SK-N-SH treated with all-trans-retinoic acid at 6 μM for 48 hours (cell line): Measurements from ENCODE around the gene MOV10.

Experiments used
- ATAC-seq: fragments of 200-7000 bp; cut with Tn5 transposase; 3 replicates; pipeline ENCODE4 v1.9.1; 2020; ENCODE audit warnings: mild to moderate bottlenecking, moderate library complexity
- ARNTL ChIP-seq: fragments of 450-650 bp; formaldehyde crosslinking; IDR thresholded peaks from 2 replicates; pipeline ENCODE4 v1.5.0; 2020; ENCODE audit warnings: low read depth, mild to moderate bottlenecking, moderate library complexity, borderline replicate concordance
- BACH2 ChIP-seq: fragments of 250-450 bp; sonication (Bioruptor Pico); IDR thresholded peaks from 2 replicates; pipeline ENCODE4 v1.9.0; 2021; ENCODE audit warnings: mild to moderate bottlenecking, borderline replicate concordance
- CREB5 ChIP-seq: fragments of 250-450 bp; sonication (Bioruptor Pico); IDR thresholded peaks from 2 replicates; pipeline ENCODE4 v1.5.1; 2020; ENCODE audit warnings: low read depth, mild to moderate bottlenecking, moderate library complexity
- CSDC2 ChIP-seq: fragments of 250-450 bp; sonication (Bioruptor Pico); IDR thresholded peaks from 2 replicates; pipeline ENCODE4 v1.5.0; 2020; ENCODE audit warnings: mild to moderate bottlenecking, moderate library complexity
- ESRRG ChIP-seq: fragments of 250-450 bp; sonication (Bioruptor Pico); IDR thresholded peaks from 2 replicates; pipeline ENCODE4 v1.6.1; 2021; ENCODE audit warnings: mild to moderate bottlenecking
- GLIS3 ChIP-seq: fragments of 250-450 bp; sonication (Bioruptor Pico); IDR thresholded peaks from 2 replicates; pipeline ENCODE4 v1.5.0; 2020; ENCODE audit warnings: mild to moderate bottlenecking, moderate library complexity
- ISL1 ChIP-seq: fragments of 250-450 bp; sonication (Bioruptor Pico); IDR thresholded peaks from 2 replicates; pipeline ENCODE4 v2.1.2; 2022; ENCODE audit warnings: mild to moderate bottlenecking, moderate library complexity
- OSR1 ChIP-seq: fragments of 250-450 bp; sonication (Bioruptor Pico); IDR thresholded peaks from 2 replicates; pipeline ENCODE4 v1.8.0; 2022; ENCODE audit warnings: moderate library complexity, mild to moderate bottlenecking, inconsistent platforms
- PPARA ChIP-seq: fragments of 250-450 bp; sonication (Bioruptor Pico); IDR thresholded peaks from 2 replicates; pipeline ENCODE4 v1.5.0; 2020; ENCODE audit warnings: mild to moderate bottlenecking, borderline replicate concordance
- SNAI2 ChIP-seq: fragments of 250-450 bp; sonication (Bioruptor Pico); IDR thresholded peaks from 2 replicates; pipeline ENCODE4 v1.5.0; 2020; ENCODE audit warnings: mild to moderate bottlenecking, moderate library complexity
- TCF4 ChIP-seq: fragments of 250-450 bp; sonication (Bioruptor Pico); IDR thresholded peaks from 2 replicates; pipeline ENCODE4 v1.8.0; 2021; ENCODE audit warnings: mild to moderate bottlenecking, moderate library complexity, borderline replicate concordance
- TOX ChIP-seq: fragments of 250-450 bp; sonication (Bioruptor Pico); IDR thresholded peaks from 2 replicates; pipeline ENCODE4 v1.8.0; 2021; ENCODE audit warnings: mild to moderate bottlenecking, moderate library complexity, borderline replicate concordance
- TSHZ2 ChIP-seq: fragments of 250-450 bp; sonication (Bioruptor Pico); IDR thresholded peaks from 2 replicates; pipeline ENCODE4 v1.5.0; 2020; ENCODE audit warnings: mild to moderate bottlenecking, moderate library complexity
- ZC3H10 ChIP-seq: fragments of 250-450 bp; sonication (Bioruptor Pico); IDR thresholded peaks from 2 replicates; pipeline ENCODE4 v1.5.1; 2021; ENCODE audit warnings: mild to moderate bottlenecking, moderate library complexity
- ZFP3 ChIP-seq: fragments of 250-450 bp; sonication (Bioruptor Pico); IDR thresholded peaks from 2 replicates; pipeline ENCODE4 v1.5.0; 2020; ENCODE audit warnings: mild to moderate bottlenecking, moderate library complexity
- ZFP30 ChIP-seq: fragments of 450-650 bp; formaldehyde crosslinking; IDR thresholded peaks from 2 replicates; pipeline ENCODE4 v1.5.0; 2022; ENCODE audit warnings: mild to moderate bottlenecking, moderate library complexity
- ZNF565 ChIP-seq: fragments of 450-650 bp; formaldehyde crosslinking; conservative IDR thresholded peaks from 2 replicates; pipeline ENCODE4 v1.5.0; 2020; ENCODE audit warnings: low read depth, mild to moderate bottlenecking, moderate library complexity
- ZNF70 ChIP-seq: fragments of 450-650 bp; formaldehyde crosslinking; IDR thresholded peaks from 2 replicates; pipeline ENCODE4 v1.5.0; 2020; ENCODE audit warnings: mild to moderate bottlenecking, moderate library complexity
- ZNF8 ChIP-seq: fragments of 450-650 bp; formaldehyde crosslinking; IDR thresholded peaks from 2 replicates; pipeline ENCODE4 v1.5.0; 2020; ENCODE audit warnings: mild to moderate bottlenecking, moderate library complexity
- TF ChIP-seq, protein P1 (sequence below): fragments of 250-450 bp; sonication (Bioruptor Pico); IDR thresholded peaks from 2 replicates; pipeline ENCODE4 v1.5.1; 2021; ENCODE audit warnings: mild to moderate bottlenecking, moderate library complexity
- TF ChIP-seq, protein P2 (sequence below): fragments of 250-450 bp; sonication (Bioruptor Pico); IDR thresholded peaks from 2 replicates; pipeline ENCODE4 v1.8.0; 2021; ENCODE audit warnings: low read depth, mild to moderate bottlenecking, moderate library complexity, borderline replicate concordance

MOV10 gene

DNA sequence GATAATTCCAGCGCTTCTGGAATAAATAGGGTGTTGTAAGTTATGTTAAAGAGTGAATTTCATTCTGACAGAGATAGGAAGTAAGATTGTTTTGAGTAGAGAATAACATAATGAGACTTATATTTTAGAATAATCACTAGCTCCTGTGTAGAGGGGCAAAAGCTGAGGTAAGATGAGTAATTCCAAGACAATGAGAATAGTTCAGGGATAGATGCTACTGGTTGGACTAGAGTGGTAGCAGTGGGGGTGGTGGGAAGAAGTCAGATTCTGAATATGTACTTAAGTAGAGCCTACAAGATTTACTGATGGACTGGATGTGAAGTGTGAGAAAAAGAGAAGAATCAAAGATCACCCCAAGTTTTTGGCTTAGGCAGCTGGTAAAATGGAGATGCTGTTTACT, 23.3 kb upstream of the MOV10 start:
- no peak for TF ChIP-seq ESRRG (CRISPR knock-in tag)
- TF ChIP-seq CSDC2 (CRISPR knock-in tag): no peak
- TF ChIP-seq ZFP3 (CRISPR knock-in tag): no peak
- TF ChIP-seq SNAI2 (CRISPR knock-in tag): no peak
- no peak for TF ChIP-seq ZNF70 (CRISPR knock-in tag)
- no peak for TF ChIP-seq ZFP30 (CRISPR knock-in tag)
- no peak for TF ChIP-seq ZNF8 (CRISPR knock-in tag)
- no peak for TF ChIP-seq BACH2 (CRISPR knock-in tag)
- no peak for TF ChIP-seq ZC3H10
- TF ChIP-seq TOX: no peak
- no peak for TF ChIP-seq ARNTL (CRISPR knock-in tag)
- TF ChIP-seq, protein P1, sequence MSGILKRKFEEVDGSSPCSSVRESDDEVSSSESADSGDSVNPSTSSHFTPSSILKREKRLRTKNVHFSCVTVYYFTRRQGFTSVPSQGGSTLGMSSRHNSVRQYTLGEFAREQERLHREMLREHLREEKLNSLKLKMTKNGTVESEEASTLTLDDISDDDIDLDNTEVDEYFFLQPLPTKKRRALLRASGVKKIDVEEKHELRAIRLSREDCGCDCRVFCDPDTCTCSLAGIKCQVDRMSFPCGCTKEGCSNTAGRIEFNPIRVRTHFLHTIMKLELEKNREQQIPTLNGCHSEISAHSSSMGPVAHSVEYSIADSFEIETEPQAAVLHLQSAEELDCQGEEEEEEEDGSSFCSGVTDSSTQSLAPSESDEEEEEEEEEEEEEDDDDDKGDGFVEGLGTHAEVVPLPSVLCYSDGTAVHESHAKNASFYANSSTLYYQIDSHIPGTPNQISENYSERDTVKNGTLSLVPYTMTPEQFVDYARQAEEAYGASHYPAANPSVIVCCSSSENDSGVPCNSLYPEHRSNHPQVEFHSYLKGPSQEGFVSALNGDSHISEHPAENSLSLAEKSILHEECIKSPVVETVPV: no peak
- no peak for TF ChIP-seq ISL1
- no peak for TF ChIP-seq TCF4 (CRISPR knock-in tag)
- TF ChIP-seq PPARA (CRISPR knock-in tag): no peak
- TF ChIP-seq CREB5: no peak
- TF ChIP-seq TSHZ2: no peak
- no peak for TF ChIP-seq ZNF565 (CRISPR knock-in tag)
- TF ChIP-seq GLIS3: no peak
- TF ChIP-seq, all 23 proteins: peak for 0

DNA sequence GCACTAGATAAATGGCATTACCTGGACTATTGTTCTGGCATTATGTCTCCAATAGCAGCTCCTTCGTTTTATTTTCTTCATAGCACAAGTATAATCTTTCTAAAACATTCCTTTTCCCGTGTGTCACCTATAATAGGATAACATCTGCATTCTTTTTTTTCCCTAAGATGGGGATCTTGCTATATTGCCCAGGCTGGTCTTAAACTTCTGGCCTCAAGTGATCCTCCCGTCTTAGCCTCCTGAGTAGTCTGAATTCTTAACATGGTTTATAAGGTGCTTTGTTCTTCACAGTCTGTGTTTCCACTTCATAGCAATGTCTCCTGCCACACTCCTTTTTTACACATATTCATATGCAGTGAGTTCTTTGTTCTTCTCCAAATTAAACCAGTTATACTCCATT, 8.6 kb upstream of the MOV10 start:
- TF ChIP-seq TSHZ2 (no peak), ZFP3 (CRISPR knock-in tag) (no peak), ZNF565 (CRISPR knock-in tag) (no peak), CSDC2 (CRISPR knock-in tag) (no peak), ARNTL (CRISPR knock-in tag) (no peak), ZNF70 (CRISPR knock-in tag) (no peak), OSR1 (CRISPR knock-in tag) (no peak), SNAI2 (CRISPR knock-in tag) (no peak), ESRRG (CRISPR knock-in tag) (no peak), ZC3H10 (no peak), BACH2 (CRISPR knock-in tag) (no peak), PPARA (CRISPR knock-in tag) (no peak), TCF4 (CRISPR knock-in tag) (no peak), ZFP30 (CRISPR knock-in tag) (no peak)
- TF ChIP-seq, protein P2, sequence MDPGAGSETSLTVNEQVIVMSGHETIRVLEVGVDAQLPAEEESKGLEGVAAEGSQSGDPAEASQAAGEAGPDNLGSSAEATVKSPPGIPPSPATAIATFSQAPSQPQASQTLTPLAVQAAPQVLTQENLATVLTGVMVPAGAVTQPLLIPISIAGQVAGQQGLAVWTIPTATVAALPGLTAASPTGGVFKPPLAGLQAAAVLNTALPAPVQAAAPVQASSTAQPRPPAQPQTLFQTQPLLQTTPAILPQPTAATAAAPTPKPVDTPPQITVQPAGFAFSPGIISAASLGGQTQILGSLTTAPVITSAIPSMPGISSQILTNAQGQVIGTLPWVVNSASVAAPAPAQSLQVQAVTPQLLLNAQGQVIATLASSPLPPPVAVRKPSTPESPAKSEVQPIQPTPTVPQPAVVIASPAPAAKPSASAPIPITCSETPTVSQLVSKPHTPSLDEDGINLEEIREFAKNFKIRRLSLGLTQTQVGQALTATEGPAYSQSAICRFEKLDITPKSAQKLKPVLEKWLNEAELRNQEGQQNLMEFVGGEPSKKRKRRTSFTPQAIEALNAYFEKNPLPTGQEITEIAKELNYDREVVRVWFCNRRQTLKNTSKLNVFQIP: no peak
- TF ChIP-seq, protein P1: no peak

More for the DNA sequence above, 23.3 kb upstream of the MOV10 start:
- ATAC-seq: no peak

More for the DNA sequence above, 8.6 kb upstream of the MOV10 start:
- no peak for ATAC-seq
